SK-N-SH treated with all-trans-retinoic acid at 6 μM for 48 hours (cell line): ENCODE data around the gene MYO7A.

Experiments
- OSR1 ChIP-seq: fragments of 250-450 bp; sonication (Bioruptor Pico); IDR thresholded peaks from 2 replicates; pipeline ENCODE4 v1.8.0; 2022; ENCODE audit warnings: moderate library complexity, mild to moderate bottlenecking, inconsistent platforms
- RARB ChIP-seq: fragments of 250-450 bp; sonication (Bioruptor Pico); IDR thresholded peaks from 2 replicates; pipeline ENCODE4 v1.8.0; 2021; ENCODE audit warnings: mild to moderate bottlenecking, moderate library complexity

DNA sequence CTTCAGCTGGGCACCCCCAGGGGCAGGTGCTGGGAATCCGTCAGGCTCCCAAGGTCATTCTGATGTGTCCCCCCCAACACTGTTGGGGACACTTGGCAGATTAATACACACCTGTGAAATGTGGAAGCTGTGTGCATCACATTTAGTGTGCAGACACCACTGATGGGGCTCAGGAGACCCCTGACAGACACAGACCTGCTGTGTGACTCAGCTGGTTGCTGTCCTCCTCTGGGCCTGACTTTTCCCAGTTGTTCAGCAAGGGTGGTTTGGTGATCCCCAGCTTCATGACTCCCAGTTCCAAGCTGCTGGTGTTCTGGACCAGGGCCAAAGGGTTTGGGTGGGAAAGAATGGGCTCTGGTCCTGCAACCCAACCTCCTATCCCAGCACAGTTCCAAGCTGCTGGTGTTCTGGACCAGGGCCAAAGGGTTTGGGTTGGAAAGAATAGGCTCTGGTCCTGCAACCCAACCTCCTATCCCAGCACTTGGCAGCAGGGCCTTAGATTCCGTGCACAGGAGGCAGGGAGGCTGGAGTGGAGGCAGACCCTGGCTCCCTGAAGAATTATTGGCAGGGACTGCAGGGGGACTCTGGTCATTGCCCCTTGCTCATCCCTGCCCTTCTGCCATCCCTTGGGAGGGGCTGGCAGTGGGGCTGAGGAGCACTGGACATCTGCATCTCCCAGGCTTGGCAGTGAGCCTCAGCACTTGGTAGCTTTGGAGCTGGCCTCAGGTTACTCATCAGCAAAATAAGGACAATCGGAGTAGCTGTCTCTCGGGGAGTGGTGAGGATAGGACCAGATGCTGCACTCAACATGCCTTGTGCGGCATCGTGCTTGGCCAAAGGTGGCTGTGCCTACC is 33.8 kb upstream of the MYO7A start:
- TF ChIP-seq RARB (CRISPR knock-in tag) (no peak), OSR1 (no peak)
